ENCODE data around the gene HCRT.

DNA sequence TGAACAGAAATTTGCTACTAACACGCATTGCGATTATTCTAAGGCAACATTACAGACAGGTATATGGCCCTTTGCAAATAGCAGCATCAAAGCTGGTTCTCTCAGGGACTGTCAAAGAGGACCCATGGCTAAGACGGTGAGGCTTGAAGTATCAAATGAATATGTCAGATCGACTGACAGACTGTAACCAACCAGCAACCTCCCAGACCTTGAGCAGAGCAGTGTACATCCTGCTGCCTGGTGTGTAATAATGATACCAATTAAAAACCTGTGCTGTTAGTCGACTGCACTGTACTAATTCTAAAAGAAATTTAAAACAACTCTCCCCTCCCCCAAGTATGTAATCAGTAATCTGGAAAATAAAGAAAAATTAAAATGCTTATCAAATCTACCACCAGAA, 45.0 kb upstream of the HCRT start:
- TF ChIP-seq, protein P1, sequence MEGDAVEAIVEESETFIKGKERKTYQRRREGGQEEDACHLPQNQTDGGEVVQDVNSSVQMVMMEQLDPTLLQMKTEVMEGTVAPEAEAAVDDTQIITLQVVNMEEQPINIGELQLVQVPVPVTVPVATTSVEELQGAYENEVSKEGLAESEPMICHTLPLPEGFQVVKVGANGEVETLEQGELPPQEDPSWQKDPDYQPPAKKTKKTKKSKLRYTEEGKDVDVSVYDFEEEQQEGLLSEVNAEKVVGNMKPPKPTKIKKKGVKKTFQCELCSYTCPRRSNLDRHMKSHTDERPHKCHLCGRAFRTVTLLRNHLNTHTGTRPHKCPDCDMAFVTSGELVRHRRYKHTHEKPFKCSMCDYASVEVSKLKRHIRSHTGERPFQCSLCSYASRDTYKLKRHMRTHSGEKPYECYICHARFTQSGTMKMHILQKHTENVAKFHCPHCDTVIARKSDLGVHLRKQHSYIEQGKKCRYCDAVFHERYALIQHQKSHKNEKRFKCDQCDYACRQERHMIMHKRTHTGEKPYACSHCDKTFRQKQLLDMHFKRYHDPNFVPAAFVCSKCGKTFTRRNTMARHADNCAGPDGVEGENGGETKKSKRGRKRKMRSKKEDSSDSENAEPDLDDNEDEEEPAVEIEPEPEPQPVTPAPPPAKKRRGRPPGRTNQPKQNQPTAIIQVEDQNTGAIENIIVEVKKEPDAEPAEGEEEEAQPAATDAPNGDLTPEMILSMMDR (conservative IDR thresholded peaks at IDR 0.05; ENCODE audit: low read depth, low read length): no peak
- TF ChIP-seq EZH2 (IDR thresholded peaks at IDR 0.05; ENCODE audit: borderline replicate concordance, low read depth, low read length, poor library complexity, severe bottlenecking): no peak
